Measurements from ENCODE around the gene VCAM1. TPM values are rescaled to one million over a fixed set of nuclear protein-coding genes. Genes with fewer than 3 reads are reported as not detected.

VCAM1 gene
- total RNA-seq, 3 donors from 2014 or later (not counting 1 experiment from before 2014, with no cell fraction given) = 0.12 to 0.15 TPM; not detected in 1

DNA sequence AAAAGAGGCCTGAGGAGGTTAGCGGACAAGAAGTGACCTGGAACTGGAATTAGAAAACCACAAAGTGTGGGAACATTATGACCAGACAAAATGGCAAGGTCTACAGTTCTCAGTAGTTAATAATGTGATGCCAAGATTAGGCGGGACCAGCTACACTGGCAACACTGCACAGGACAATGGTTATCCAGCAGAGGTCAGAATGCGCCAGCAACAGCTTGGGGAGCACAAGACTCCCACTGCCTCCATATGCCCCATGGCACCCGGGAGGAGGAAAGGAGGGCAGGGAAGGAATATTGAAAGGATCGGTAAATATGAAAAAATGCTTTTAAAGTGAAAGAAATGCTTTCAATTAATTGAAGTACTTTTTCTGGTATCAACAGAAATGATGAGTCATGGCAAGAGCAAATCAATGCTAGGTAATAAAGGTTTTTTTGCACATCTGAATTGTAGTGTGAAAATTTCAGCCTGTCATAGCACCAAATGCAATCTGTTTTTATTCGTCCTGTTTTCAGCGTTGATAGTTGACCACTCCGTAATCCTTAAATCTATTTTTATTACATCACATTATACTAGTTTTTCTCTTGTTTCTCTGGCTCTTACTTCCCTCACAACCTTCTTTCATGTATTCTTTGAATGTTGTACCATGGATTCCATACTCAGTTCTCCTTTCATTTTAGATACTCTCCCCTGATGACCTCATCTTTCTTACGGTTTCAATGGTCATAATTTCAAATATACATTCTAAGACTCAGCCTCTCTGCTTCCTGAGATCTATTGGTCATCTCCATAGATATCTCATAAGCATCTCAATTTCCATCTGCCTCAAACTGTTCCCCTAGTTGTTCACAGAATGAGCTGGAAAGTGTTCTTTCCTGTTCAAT, 30.7 kb downstream of the VCAM1 start:
- TF ChIP-seq CTCF (IDR thresholded peaks at IDR 0.05) = no peak
- no peak for DNase-seq
- H3K27ac ChIP-seq (ENCODE audit: low read length) = no peak overlapping the region
- no peak overlapping the region for H3K4me3 ChIP-seq (ENCODE audit: low read length)
- H3K9me3 ChIP-seq (ENCODE audit: control insufficient read depth, insufficient read depth, low read length) = no peaks in the 10 kb centered on the region
- no peaks in the 10 kb centered on the region for H3K27me3 ChIP-seq (ENCODE audit: control insufficient read depth, insufficient read depth, low read length)
- no peak overlapping the region for H3K27ac Mint-ChIP-seq
- no peak for ATAC-seq
- WGBS (ENCODE audit: insufficient coverage) = 94% methylated on average over 9 of the region's 9 CpGs
- intact Hi-C loops (cut with micrococcal nuclease) = no loop called here
- no peaks in the 10 kb centered on the region for H3K36me3 ChIP-seq (ENCODE audit: control insufficient read depth, insufficient read depth, low read length)
- no peaks in the 10 kb centered on the region for H3K9me3 Mint-ChIP-seq
- H3K4me1 ChIP-seq (ENCODE audit: control insufficient read depth, insufficient read depth, low read length) = peaks cover 4% of the 10 kb centered on the region
- no peaks in the 10 kb centered on the region for H3K36me3 Mint-ChIP-seq
- peaks cover 12 to 13% of the 10 kb centered on the region in 2 donors for H3K4me1 Mint-ChIP-seq
- H3K27me3 Mint-ChIP-seq (ENCODE audit: low read depth in 2 of 2) = peaks cover 5 to 27% of the 10 kb centered on the region in 2 donors
- H3K4me3 Mint-ChIP-seq = no peak overlapping the region

GRCh38 chr1:100752791-100753190, 33.2 kb downstream of the VCAM1 start:
- H3K27me3 ChIP-seq (ENCODE audit: control insufficient read depth, insufficient read depth, low read length) = no peaks in the 10 kb centered on the region

GRCh38 chr1:100757946-100758345, 38.4 kb downstream of the VCAM1 start:
- no peak for TF ChIP-seq CTCF (IDR thresholded peaks at IDR 0.05)
- Histone ChIP-seq H3K27me3 (ENCODE audit: control insufficient read depth, insufficient read depth, low read length) (no peaks in the 10 kb centered on the region), H3K9me3 (ENCODE audit: control insufficient read depth, insufficient read depth, low read length) (no peaks in the 10 kb centered on the region), H3K4me3 (ENCODE audit: low read length) (no peak overlapping the region), H3K4me1 (ENCODE audit: control insufficient read depth, insufficient read depth, low read length) (no peaks in the 10 kb centered on the region), H3K27ac (ENCODE audit: low read length) (no peak overlapping the region), H3K36me3 (ENCODE audit: control insufficient read depth, insufficient read depth, low read length) (no peaks in the 10 kb centered on the region)
- H3K27ac Mint-ChIP-seq = no peak overlapping the region
- peaks cover 6 to 28% of the 10 kb centered on the region in 2 donors for H3K27me3 Mint-ChIP-seq (ENCODE audit: low read depth in 2 of 2)
- H3K4me3 Mint-ChIP-seq = no peak overlapping the region
- no peaks in the 10 kb centered on the region for H3K4me1 Mint-ChIP-seq
- DNase-seq (no peak), ATAC-seq (no peak)
- intact Hi-C loops (cut with micrococcal nuclease) = no loop called here
- no peaks in the 10 kb centered on the region for H3K36me3 Mint-ChIP-seq
- WGBS (ENCODE audit: insufficient coverage) = 87% methylated on average over 4 of the region's 4 CpGs
- H3K9me3 Mint-ChIP-seq = no peaks in the 10 kb centered on the region

More at GRCh38 chr1:100752791-100753190, 33.2 kb downstream of the VCAM1 start:
- Mint-ChIP-seq H3K4me3 (no peak overlapping the region), H3K9me3 (no peaks in the 10 kb centered on the region), H3K36me3 (no peaks in the 10 kb centered on the region), H3K27me3 (ENCODE audit: low read depth in 2 of 2) (peaks cover 5 to 22% of the 10 kb centered on the region in 2 donors), H3K4me1 (no peaks in the 10 kb centered on the region), H3K27ac (no peak overlapping the region)
- ATAC-seq (no peak), DNase-seq (no peak)
- no peak for TF ChIP-seq CTCF (IDR thresholded peaks at IDR 0.05)
- no peak overlapping the region for H3K4me3 ChIP-seq (ENCODE audit: low read length)
- intact Hi-C loops (cut with micrococcal nuclease) = no loop called here
- H3K27ac ChIP-seq (ENCODE audit: low read length) = no peak overlapping the region
- H3K9me3 ChIP-seq (ENCODE audit: control insufficient read depth, insufficient read depth, low read length) = no peaks in the 10 kb centered on the region
- no peaks in the 10 kb centered on the region for H3K4me1 ChIP-seq (ENCODE audit: control insufficient read depth, insufficient read depth, low read length)
- no peaks in the 10 kb centered on the region for H3K36me3 ChIP-seq (ENCODE audit: control insufficient read depth, insufficient read depth, low read length)
- 93% methylated on average over 4 of the region's 5 CpGs for WGBS (ENCODE audit: insufficient coverage)

Measured in natural killer cell (primary cell).